Left lobe of liver (tissue), 2 donors: ENCODE results near the gene RPL12. TPM values are rescaled to one million over a fixed set of nuclear protein-coding genes. Genes with fewer than 3 reads are reported as not detected.

Source experiments
- ATAC-seq: fragments of 200-7000 bp; cut with Tn5 transposase; one replicate; pipeline ENCODE4 v1.9.1; 2020; ENCODE audit warnings: mild to moderate bottlenecking, moderate library complexity
- DNase-seq: peaks from one replicate; pipeline ENCODE4 v3.0.0-alpha.2; 2020; ENCODE audit warnings: low spot score
- total RNA-seq: library from RNA; stranded (reverse); gene quantifications from one replicate; pipeline ENCODE4 v1.2.1, GENCODE V29; 2021
- donor health status: DM: no; HTN: no; CAD: no; lungs with moderate emphysema.
- donor health status: DM: no; HTN: yes; CAD: no.

Gene RPL12
- total RNA-seq, 1 donor from 2014 or later, result 307 TPM

DNA sequence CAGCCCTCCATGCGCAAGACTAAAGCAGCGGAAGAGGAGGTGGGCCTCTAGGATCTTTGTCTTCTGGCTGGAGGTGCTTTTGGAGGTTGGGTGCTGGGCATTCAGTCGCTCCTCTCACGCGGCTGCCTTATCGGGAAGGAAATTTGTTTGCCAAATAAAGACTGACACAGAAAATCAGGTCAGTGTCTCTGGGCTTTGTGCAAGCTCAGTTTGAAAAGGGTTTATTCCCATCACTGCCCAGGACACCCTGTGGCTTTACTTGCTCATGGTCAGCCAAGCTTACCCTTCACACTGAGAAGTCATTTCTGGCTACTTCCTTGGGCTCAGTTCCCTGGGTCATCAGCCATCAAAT, 43.7 kb downstream of the RPL12 start:
- ATAC-seq (peak; percentile 78), DNase-seq (no peak)

DNA sequence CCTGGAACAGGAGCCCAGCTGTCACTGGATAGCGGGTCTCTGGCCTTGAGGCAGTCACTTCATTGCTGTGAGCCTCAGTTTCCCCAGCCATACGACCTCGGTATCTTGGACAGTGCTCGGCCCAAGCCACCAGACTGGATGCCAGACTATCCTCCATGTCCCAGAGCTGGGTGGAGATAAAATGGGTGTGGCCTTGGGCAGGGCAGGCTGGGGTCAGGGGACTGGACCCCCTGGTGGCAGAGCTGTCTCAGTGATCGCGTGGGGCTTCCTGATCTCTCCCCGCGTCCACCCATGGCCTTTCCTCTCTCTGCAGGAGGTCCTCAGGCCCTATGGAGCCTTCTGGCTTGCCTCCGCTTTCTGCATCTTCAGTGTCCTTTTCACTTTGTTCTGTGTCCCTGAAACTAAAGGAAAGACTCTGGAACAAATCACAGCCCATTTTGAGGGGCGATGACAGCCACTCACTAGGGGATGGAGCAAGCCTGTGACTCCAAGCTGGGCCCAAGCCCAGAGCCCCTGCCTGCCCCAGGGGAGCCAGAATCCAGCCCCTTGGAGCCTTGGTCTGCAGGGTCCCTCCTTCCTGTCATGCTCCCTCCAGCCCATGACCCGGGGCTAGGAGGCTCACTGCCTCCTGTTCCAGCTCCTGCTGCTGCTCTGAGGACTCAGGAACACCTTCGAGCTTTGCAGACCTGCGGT, 44.3 kb downstream of the RPL12 start:
- DNase-seq (no peak), ATAC-seq (peak; percentile 39)

DNA sequence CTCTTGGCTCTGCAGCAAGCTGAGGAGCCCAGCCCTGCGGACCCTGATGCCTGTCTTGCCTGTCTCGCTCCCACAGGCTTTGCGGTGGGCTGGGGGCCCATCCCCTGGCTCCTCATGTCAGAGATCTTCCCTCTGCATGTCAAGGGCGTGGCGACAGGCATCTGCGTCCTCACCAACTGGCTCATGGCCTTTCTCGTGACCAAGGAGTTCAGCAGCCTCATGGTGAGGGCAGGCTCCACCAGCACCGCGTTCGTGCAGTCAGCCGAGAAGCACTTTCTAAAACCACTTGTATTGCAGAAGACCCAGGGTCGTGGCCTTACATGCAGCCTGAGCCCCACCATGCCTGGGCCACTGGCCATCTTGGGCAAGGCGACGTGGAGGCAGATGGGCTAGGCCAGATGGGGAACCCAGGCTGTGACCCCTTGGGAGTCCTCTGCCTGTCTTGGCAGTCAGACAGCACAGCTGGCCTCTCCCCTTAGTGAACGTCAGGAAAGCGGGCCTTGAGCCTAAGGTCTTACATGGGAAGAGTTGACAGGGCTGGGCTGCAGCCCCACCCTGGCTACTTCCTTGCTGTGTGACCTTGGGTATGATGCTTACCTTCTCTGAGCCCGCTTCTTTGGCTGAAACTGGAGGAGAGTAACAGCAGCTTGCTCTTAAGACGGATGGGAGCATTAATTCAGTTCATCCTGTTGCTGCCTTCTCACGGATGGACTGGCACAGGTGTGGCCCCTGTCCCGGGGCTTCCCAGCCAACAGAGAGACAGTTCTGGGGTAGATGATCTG, 45.7 kb downstream of the RPL12 start:
- ATAC-seq, result no peak
- DNase-seq, result no peak

DNA sequence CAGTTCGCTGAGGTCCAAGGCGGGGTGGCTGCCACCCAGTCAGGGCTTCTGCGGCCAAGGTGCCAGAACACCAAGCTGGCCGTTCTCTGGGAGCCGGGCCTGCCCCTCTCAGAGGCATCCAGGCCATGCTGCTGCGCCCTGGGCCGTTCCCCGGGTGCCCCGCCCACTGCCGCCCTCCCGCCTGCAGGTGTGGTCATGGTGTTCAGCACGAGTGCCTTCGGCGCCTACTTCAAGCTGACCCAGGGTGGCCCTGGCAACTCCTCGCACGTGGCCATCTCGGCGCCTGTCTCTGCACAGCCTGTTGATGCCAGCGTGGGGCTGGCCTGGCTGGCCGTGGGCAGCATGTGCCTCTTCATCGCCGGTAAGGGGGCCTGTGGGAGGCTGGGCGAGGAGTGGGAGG, 46.6 kb downstream of the RPL12 start:
- DNase-seq (no peak), ATAC-seq (no peak)

DNA sequence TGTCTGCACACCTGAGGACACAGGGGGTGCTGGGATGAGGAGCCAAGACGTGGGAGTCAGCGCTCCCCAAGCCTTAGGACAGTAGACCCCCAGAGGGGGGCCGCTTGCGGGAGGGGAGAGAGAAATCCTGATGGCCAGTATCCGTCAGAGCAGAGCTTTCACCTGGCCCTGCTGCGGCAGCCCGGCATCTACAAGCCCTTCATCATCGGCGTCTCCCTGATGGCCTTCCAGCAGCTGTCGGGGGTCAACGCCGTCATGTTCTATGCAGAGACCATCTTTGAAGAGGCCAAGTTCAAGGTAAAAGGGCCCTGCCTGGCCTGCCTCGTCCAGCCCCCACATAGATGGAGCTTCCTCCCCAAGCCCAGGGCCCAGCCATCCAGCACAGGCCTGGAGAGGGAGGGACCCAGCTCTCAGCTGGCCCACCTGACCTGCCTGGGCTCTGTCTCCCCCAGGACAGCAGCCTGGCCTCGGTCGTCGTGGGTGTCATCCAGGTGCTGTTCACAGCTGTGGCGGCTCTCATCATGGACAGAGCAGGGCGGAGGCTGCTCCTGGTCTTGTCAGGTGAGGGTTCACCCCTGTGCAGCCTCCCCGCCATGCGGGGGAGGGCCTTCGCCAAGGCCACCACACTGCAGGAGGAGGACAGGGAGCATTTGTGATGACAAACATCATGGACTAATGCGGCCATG, 47.6 kb downstream of the RPL12 start:
- ATAC-seq (no peak), DNase-seq (no peak)

DNA sequence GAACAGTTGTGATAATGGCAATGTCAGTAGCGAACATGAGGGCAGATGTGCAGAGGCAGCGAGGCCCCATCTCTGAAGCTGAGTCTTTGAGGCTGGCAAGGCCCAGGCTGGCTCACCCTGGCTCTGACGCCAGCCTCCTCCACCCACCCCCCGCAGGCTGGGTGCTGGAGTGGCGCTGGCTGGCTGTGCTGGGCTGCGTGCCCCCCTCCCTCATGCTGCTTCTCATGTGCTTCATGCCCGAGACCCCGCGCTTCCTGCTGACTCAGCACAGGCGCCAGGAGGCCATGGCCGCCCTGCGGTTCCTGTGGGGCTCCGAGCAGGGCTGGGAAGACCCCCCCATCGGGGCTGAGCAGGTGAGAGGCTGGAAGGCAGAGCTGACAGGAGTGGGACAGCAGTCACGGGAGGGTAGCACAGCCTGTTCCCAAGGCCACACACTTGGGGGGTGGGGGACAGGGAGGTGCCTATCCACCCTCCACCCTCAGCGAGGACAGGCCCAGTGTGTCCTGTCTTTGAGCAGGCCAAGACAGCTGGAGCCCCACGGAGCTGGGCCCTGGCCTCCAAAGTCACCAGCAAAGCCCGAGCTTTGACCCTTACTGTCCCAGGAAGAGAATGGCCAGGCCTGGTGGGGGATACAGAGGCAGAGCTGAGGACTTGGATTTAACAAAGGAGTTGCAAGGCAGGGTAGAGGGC, 48.7 kb downstream of the RPL12 start:
- DNase-seq (no peak), ATAC-seq (no peak)

DNA sequence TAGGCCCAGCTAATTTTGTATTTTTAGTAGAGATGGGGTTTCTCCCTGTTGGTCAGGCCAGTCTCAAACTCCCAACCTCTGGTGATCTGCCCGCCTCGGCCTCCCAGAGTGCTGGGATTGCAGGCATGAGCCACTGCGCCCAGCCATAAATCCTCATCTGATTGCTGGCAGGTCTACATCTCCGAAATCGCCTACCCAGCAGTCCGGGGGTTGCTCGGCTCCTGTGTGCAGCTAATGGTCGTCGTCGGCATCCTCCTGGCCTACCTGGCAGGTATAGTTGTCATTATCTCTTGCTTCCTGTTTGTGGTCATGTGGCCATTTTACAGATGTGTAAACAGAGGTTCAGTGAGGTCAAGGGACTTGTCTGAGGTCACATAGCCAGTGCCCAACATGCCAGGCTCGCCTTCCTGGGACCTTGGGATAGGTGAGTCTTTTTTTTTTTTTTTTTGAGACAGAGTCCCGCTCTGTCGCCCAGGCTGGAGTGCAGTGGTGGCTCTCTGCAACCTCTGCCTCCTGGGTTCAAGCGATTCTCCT, 51.4 kb downstream of the RPL12 start:
- ATAC-seq (no peak), DNase-seq (no peak)

DNA sequence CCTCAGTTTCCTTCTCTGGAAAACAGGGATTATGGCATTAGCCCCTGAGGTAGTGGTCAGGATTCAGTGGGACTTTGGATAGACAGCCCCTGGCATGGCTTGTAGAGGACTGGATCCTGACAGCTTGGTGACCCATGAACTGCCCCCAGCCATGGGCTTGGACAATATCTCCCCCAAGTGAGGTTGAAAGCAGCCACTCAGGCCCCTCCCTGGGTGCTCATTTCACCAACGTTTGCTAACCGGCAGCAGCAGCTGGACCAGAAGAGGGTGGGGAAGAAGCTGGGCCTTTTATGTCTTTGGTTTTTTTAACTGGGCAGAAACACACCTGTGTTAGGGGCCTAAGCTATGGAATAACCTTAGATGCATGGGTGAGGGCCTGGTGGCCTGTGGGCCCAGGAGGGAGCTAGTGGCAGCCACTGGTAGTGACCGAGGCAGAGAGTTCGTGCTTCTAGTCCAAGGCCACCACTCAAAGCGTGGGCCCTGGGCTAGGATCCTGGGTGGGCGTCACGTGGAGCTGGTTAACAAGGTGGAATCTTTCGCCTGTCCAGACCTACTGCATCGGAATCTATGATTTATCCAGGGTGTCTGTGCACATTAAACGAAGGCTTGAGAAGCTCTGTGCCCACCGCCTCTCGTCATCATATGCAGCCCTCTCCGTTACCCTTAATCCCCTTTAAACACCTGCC, 52.3 kb downstream of the RPL12 start:
- DNase-seq, result no peak

DNA sequence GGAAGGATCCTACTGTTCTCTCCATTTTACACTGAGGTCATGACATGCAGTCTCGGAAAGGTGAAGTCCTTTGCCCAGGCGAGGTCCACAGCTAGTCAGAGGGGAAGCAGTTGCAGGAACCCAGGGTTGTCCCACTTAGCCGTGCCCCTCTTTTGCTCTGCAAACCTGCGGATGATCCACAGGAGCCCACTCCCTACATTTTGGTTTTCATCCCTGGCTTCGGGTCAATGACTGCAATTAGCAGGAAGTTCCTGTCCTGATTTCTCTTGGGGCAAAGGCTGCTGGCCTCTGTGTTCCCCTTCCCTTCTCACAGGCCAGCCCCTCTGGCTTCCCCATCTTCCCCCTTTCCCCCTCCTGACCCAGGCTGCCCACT, 52.9 kb downstream of the RPL12 start:
- no peak for DNase-seq
- ATAC-seq, result no peak

More for the DNA sequence above, 52.3 kb downstream of the RPL12 start:
- ATAC-seq, result no peak

Other genes with a start within 250 kb of the RPL12 start
- gene GARNL3, start 186.6 kb downstream of the RPL12 start, total RNA-seq, result 7.4 TPM
- 26.3 TPM for gene SLC2A8, start 54.2 kb downstream of the RPL12 start, total RNA-seq
- gene ZNF79, start 27.0 kb downstream of the RPL12 start, total RNA-seq, result 4.2 TPM
- gene LRSAM1, start 104 bp upstream of the RPL12 start, total RNA-seq, result 10.9 TPM
- gene STXBP1, start 160.9 kb upstream of the RPL12 start, total RNA-seq, result 3.8 TPM